ENCODE measurements around the gene DSG2.
"Not testable (repeated sequence)": the region's sequence is repeated elsewhere in the genome, so short reads cannot be mapped to it uniquely, and the experiment has no call there.

Gene DSG2

DNA sequence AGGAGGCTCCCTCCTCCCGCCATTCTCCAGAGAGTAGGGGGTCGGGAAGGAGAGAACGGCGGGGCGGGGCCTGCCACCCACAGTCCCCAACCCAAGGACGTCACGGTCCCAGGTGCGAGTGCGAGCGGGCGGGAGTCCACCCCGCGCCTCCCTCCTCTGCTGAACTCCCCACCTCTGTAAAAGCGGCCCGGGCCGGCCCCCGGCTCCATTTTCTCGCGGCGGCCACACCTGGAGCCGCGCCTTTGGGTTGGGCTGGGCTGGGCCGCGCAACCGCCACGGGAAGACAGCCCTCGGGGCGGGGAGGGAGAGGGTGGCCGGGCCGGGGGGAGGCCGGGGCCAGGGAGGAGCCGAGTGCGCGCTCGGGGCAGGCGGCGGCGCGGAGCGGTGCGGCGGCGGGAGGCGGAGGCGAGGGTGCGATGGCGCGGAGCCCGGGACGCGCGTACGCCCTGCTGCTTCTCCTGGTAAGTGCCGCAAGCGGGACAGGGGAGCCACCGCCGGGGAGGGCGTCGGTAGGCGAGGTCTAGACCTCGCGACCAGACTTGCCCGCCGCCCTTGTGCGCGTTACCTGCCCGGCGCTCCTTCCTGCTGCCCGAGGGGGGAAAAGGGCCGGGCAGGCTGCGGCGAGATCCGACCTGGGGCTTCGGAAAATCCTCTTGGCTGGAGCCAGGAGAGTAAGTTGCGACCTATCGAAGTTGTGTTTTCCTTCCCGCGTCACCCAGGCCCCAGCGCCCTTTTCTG, at the start of gene DSG2:
Gene DSG2, plus strand, starts transcription at position 342 of the 738 bp plus-strand sequence. Its CDS starts 75 bp downstream, at position 417.
- peak; percentile 84 for DNase-seq

DNA sequence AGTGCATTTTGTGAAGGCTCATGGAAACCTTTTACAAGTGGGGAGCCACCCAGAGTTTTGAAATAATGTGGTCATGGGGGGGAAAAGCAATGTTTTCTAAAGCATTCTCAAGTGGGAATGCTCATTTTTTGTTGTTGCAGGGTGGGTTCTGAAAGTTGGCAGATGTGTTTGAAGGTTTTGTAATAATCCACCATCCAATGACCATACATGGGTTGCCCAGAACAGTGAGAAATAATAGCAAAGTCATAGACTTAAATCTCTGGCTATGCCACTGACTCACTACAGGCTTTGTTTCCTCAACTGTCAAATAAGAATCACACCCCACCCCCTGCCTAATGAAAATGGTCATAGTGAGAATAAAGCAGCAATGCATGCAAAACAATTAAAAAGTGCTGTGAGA, 47.6 kb upstream of the DSG2 start:
- no peak for DNase-seq

DNA sequence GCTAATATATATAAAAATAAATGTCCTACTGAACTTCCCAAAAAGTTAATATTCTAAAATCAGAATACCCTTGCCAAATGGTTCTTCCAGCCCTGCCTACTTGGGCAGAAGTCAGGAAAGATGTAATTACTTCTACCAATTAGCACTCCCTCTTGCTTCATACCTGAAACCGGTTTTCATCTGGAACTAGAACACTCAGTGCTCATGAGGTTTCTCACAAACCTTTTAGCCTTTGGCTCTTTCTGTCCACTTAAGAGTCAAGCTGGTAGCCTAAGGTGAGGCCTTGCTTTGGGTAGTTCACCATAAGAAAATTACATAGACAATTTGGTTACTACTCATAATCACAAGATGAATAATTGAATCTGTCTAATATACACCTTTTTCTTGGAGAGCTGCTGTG, 46.4 kb upstream of the DSG2 start:
- no peak for DNase-seq

DNA sequence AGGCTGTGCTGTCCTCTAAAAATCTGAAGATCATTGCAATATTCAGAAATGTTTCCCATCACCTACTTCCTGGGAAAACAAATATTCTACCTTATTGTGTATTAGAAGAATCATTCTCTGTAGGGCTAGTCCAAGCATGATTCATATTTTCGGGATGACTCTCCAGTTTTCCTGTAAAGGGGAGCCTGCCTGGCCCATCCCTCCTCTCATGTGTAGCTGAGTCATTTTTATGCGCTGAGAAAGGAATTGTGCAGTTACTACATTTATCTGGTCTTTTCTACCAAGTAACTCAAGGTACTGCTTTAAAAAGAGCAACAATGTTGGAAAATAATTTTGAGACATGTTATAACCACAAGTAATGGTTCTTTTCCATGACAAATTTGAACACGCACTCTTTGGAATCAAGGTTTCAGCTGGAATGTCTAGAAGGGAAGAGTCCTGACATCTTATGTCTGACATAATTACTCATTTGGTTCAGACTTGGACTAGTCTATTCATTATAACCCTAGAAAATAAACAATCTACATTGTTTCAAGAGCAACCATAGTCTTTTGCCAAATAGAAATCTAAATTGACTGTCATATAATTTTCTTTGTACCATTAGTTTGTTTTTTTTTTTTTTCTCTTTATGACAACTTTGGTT, 43.8 kb upstream of the DSG2 start:
- DNase-seq: no peak

DNA sequence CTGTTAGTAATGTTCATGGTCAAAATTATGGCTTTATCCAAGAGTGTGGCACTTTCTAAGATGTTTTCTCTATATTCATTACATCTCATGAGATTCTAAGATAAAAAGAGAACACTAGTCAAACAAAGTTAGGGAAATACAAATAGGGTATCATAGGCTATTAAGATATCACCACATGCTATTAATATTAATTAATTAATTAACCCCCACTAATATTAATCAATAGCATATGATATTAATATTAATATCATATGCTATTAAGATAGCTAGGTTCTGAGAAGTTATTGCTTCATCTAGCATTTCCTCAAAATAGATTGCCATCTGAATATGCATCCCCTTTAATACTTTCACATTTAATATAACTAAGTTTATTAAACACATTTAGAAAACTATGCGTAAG, 28.3 kb upstream of the DSG2 start:
- DNase-seq: no peak

DNA sequence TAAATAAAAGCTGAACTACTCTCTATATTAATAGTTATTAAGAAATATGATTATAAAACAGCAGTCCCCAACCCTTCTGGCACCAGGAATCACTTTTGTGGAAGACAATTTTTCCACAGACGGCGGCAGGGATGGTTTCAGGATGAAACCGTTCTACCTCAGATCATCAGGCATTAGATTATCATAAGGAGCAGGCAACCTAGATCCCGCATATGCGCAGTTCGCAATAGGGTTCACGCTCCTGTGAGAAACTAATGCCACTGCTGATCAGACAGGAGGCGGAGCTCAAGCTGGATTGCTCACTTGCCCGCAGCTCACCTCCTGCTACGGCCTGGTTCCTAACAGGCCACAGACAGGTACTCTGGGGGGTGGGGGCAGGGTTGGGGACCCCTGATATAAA, 19.3 kb upstream of the DSG2 start:
- no peak for DNase-seq

DNA sequence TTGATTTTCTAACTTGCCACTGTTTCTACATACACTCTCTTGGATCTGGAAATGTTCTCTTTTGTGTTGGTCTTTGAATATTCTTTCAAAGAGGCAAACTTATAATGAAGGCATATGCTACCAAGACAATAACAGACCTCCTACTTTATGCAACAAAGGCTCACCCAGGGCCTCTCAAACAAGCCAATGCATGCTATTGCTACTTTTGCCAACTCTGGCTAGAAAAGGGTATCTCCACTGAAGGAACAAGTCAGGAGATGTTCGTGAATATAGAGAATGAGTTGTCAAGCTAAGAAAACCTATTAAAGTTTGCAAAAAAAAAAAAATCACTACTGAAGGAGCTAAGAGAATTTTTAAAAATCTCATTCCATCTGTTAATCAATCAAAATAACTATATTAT, 15.9 kb upstream of the DSG2 start:
- DNase-seq: no peak

DNA sequence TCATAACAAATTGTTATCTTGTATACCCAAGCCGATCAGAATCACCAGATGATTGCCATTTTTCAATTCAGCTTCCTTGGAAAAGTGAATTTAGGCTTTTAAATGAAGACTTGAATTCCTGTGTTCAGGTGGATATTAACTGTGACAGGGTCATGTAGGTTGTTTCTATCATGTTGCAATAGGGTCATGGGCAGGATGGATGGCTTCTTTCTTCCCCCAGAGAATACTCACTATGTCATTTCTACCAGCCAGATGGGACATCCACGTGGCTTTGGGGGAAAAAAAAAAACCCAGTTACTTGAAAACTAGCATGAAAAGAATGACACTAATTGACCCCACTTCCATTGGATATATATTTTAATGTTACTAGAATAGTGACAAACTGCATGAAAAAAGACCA, 14.6 kb upstream of the DSG2 start:
- DNase-seq: no peak

DNA sequence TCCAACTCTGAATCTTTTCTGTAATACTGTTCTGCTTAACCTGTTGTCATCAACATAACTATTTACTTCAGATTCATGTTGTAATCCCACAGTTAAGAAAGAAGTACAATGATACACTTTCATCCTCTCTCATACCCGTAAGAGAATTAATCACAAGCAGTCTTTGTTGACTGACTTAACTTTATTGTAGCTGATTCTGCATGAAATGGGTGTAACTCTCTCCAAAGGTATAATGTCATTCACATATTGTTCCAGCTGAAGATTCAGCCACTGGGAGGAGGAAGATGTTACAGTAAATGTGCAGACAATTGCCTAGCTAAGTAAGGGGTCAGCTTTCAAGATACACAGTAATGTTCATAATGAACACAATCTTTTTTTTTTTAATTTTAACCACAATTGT, 13.5 kb upstream of the DSG2 start:
- no peak for DNase-seq

DNA sequence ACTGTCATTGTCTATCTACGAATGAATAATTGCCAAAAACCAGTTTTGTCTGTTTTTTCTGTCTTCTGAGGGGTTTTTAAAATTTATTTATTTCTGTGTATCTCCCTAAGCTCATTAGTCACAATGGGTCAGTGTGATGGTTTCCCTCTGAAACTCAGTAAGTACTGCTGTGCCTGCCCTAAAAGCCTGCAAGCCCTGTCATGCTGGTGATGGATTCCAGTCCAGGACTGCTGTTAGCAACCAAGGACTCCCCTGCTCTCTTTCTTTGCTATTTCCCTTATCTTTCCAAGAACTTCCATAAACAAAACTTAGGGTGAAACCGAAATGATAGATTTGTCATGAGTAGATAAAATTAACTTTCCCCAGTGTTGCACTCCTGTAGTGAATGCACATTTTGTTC, 11.8 kb upstream of the DSG2 start:
- no peak for DNase-seq

DNA sequence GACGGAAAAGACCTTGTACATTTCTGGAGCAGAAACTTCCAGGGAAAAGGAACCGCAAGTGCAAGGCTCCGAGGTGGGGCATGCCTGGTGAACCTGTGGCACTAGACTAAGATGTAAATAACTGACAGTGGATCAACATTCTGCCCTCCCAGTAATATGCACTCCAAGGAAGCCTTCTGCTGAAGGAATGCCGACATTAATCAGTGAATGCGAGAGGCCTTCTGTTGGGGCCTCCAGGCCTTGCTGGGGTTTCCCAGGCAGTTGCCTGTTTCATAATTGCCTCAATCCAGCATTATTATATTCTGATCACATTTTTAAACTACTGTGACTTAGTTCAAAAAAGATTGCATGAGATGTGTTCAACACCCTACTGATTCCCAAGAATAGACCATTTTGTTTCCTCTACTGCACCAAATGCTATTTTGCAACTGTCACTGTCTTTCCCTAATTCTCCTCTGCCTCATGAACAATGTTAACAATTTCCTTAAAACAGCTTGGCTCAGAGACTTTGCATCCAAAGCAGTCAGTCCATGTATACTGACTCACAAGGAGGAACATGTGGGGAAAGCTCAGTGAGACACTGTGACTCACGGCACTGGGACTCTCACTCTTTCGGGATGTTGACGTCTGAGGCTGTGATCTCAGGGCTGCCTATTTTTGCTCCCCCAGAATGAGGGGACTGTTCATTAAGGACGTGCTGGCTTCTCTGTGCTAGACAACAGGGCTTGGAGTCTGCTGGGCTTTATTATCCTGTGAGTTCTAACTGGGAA, 10.5 kb upstream of the DSG2 start:
- no peak for DNase-seq

DNA sequence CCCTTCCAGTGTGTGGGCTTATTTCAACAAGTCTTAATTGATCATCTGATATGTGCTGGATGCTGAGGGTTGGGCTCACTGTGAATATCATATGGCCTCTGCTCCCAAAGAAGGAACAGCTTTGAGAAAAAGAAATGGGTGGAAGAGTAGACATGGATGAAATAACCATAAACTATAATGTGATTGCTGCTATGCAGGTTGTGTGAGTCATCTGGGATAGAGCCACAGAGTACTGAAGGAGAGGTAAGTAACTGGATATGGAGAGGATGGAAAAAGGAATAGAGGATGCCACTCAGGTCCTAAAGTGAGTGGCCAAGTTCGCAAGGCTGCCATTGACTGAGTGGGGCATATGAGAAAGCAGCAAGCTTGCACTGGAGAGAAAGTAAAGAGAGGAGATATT, 8.7 kb upstream of the DSG2 start:
- DNase-seq: no peak

DNA sequence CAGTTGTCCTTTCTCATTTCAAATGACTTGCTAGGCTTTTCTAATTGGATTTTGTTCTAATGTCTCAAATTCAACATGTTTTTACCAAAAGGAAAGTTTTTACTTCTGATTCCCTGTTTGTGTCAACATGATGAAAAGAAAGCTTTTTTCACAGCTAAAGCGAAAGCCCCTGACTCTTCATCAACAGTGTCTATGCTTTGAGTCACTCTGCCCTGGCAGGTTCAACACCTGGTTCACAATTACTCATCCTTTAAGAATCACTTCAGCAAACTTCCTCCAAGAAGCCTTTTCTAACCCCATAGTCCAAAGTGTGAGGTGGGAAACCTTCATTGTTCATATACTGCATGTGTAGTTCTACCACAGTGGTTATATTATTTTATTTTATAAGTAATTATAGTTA, 7.6 kb upstream of the DSG2 start:
- no peak for DNase-seq

DNA sequence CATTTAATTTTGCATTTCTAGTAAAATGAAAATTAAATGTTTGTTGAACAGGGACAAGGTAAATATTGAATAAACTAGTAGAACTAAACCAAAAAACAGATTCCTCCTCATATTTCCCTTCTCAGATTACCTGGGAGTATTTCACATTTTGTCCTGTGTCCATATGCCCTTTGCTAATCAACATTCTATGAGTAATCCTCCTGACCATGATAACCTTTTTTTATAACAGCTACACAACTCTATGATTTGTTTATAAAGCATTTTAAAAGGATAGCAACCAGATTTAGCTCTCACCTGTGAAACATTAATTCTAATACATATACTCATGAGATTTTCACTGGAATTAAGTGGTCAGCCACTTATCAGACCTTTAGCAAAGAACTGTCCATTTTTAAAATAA, 7.1 kb upstream of the DSG2 start:
- no peak for DNase-seq

DNA sequence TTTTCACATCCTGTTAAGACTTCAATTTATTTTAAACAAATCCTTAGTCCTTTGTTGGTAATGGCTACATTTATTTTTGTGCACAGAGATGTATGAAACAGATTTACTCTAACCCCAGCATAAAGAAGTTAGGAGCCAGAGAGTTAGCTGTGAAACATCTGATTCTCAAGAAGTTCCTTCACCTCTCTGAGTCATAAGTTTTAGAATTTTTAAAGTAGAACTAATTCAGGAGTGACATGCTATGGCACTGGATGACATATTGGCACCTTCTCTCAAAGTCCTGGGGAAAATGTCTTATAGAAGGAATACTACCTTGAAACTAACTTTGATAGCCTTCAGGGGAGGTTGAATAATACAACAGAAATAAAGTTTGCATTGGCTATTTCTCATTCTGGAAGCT, 6.4 kb upstream of the DSG2 start:
- DNase-seq: no peak

DNA sequence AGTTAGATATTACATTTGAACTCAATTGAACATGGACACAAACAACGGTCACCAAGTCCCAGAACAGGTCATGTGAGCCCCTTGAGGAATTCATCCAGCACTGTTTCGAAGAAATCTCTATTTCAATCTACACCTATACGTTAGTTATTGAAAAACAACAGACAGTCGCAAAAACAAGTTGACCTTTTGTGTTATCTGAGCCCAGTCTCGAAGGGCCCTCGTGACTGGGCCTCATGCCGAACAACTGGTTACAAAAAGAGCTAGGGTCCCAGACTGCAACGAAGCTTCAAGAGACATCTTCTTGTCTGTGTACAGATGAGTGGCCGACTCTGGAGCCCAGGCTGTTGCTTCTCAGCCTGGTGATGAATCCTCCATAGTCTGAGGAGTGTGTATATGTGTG, 5.3 kb upstream of the DSG2 start:
- DNase-seq: no peak

DNA sequence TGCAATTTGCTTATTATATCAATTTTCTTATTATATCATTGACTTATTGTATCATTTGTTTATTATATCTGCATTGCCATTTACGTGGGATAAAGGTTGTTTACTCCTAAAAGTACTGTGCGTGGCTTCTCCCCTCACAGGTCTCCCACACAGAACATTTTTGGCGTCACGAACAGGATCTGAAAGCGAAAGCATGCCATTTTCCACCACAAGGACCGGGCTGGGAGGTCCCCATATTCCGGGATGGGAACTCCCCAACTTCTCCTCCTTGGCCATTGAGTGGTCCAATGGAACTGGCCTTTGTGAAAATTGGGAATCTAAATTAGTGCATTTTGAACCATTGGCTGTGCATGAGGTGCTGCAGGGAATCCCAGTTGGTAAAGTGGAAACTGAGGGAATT, 4.8 kb upstream of the DSG2 start:
- no peak for DNase-seq

DNA sequence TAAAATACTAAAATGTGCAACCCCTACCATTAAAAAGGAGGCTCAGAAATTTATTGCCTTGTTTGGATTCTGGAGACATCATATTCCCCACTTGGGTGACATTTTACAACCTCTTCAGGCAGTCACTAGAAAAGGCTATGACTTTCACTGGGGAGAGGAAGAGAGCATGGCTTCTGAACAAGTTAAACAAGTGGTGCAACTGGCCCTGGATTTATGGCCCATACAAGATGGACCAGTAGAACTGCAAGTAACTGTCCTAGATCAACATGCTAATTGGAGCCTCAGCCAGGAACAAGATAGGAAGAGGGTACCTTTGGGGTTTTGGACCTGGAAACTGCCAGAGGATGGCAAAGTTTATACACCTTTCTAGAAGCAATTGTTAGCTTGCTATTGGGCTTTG, 4.0 kb upstream of the DSG2 start:
- no peak for DNase-seq

DNA sequence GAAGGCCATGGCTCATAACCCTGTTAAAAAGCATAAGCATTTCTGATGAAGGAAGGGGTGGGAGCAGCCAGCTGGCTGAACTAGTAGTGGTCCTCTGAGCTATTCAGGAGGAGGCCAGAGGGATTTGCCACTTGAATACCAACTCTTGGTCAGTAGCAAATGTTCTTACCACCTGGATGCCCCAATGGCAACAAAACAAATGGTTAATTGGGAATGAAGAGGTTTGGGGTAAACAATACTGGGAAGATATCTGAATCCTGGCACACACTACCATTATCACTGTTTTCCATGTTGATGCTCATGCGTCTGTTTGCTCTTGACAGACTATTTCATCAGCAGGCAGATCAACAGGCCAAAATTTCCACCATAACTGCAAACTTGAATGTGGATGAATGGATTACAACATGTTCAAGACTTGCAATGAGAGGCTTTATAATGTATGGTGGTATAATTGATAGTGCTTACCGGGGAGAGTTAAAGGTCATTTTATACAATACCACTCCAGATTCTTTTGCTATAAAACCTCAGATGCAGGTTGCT, 3.2 kb upstream of the DSG2 start:
- DNase-seq: not testable (repeated sequence)

DNA sequence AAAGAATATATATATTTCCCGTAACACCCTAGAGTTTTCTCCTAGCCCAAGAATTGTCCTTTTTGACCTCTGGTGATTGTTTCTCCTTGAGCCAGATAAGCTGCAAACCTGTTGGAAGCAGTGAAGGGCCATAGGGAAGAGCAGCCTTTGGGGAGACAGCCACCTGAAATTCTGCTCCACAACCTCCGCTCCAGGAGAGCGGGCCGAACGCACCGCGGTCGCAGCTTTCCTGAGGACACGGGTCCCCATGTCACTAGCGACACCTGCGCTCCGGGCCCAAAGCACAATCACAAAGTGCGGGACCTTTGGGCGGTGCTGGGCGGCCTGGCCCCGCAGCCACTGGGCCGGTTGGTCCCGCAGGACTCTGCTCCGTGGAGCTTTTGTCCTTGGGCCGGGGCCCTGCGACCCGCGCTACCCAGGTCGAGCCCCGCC, 557 bp upstream of the DSG2 start:
- DNase-seq: peak; percentile 70

DNA sequence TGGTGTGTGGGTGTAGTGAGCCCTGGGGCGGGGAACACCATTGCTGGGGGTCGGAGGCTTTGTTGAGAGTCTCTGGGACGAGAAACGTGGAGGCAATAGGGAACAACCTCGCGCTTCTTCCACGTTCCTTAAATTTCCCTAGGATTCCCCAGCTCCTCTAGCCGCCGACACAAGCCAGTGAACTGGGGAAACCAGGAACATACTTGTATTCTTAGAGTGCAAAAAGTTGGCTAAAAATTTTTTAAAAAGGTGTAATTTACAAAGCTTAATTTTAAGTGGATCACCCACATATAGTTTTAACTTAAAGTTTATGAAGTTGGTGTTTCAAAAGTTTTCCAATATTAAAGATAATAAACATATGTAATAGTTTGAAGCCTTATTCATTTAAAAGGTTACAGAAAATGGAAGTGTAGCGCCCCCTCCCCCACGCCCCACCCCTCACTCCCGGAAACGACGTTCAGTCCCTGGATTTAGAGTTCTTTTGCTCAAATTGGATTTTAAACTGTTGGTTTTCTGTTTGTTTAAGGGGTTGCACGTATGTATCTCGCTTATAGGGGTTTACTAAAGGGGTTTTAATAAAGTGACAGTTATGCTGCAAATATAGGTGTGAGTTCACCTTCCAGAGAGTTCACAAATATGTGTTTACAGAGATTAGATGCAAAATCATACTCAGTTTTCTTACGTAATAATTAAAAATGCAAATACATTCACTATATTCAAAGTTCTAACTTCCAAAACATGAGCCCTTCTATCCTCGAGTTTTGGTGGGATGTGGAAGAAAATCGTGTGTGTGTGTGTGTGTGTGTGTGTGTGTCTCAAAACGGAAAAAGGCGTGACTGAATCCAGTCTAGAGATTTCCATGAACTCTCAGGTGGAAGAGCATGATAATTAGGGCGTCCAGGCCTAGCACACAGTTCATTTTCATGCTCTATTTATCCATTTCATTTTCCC, 872 bp downstream of the DSG2 start:
- DNase-seq: peak; percentile 50

DNA sequence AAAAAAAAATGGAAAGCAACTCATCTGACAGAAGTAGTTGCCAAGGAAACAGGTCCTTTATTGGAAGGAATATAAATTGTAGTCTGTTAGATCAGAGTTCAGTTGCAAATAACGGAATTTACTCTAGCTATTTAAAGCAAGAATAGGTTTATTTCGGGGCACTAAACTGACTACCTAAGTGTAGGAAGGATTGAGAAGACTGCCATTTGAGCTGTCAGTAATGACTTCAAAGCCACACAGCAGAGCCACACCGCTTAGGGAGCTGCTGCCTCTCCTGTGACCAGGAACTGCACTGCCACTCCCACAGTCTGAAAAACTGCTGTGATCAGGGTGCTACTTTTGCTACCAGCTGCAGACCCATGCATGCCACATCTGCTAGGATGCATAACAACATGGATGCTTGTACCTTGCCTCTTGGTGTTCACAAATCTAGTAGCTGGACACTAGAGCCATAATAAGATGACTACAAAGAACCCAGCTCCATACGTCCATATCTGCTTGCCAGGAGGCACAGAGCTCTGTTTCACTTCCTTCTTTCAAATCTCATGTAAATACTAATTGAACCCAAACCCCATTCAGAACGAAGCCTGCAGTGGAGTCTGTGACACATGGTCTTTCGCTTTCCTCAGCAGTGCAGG, 2.2 kb downstream of the DSG2 start:
- DNase-seq: no peak

All from eye (tissue), 1 donor.